Islet precursor cell (in vitro differentiated cells): ENCODE results near the gene TP73.

ENCODE experiments used
- DNase-seq: peaks from one replicate; pipeline ENCODE4 v3.0.0-alpha.2; 2018

TP73 gene

DNA sequence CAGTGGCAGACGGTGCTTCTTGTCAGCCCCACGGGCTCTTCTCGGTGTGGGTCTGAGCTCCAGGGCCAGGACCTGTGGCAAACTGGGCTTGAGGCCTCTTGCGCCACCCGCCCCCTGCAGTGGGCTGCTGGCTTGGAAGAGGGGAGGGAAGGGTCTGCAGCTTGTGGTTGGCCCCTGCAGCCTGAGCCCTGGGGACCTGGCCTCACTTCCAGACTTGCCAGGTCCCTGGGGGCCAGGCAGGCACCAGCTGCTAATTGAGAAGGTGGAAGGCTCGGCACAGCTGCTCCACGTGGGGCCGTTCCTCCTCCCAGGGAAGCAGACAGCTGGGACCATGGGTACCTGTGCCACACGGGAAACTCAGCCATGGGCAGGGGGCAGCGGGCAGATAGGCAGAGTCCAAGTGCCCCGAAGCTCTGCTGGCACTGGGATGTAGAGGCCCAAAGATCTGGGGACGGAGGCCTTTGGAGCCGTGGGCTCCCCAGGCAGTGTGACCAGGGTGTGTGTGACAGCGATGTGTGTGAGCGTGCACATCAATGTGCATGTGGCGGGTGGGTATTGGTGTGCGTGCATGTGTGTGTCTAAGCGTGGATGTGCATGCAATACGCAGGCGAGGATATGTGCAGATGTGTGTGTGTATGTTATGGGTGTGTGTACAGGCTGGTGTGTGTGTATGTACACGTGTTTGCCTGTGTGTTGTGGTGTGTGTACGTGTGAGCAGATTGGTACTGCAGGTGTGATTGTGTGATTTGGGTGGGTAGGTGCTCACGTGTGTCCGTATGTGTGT, 39.3 kb downstream of the TP73 start:
- DNase-seq = no peak

- no peak for DNase-seq
Measured at GRCh38 chr1:3692598-3692997, 40.3 kb downstream of the TP73 start.

GRCh38 chr1:3693321-3693720, 41.0 kb downstream of the TP73 start:
- no peak for DNase-seq

DNA sequence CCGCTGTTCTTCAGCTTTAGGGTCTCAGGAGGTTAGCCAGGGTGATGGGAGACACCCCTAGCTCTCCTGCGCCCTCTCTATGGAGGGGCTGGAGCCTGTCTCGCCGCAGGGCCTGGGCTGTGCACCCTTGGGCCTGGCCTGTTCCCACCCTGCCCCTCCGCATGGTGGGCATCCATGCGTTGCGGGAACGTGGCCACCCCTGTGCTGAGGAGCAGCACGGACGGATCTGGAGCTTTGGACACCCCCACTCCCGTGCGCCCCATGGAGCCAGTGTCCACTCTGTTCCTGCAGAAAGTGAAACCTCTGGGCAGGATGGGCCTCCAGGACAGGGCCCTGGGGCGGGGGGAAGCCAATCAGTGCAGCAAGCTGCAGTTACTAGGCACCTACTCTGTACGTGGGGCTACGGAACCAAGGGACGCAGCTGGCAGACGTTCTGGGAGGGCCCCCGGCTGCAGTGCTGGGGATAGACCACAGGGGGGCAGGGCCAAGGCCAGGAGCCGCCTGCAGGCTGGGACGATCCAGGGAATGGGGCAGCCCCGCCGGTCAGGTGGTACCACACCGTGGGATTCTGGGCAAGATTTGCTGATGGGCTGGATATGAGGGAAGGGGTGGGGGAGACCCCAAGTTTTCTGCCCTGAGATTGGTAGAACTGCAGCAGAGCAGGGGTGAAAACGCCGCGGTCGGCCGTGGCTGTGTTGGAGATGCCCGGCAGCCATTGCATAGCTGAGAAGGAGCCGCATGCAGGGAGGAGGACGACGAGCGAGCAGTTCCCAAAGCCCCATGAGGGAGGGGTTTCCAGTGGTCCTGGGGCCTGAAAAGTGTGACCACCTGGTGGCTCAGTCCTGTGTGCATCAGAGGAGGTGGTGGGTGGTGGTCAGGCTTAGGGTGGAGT, 43.3 kb downstream of the TP73 start:
- DNase-seq = peak; percentile 81

DNA sequence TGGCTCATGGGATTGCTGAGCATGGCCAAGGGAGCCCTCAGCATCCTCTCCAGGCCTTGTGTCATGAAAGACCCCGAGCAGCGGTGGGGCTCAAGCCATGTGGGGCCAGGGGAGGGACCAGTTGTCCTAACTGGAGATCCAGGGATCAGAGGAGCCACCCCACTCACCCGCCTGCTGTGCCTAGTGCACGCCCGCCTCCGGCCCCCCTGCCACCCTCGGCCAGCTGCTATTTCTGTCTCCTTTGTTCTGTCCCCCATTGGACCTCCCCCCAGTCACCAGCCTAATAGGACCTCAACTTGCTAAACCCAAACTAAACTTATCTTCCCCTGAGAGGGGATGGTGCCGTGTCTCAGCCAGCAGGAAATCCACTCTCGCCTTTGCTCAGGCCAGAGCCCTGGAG, 44.4 kb downstream of the TP73 start:
- DNase-seq = no peak

- no peak for DNase-seq
Measured at GRCh38 chr1:3697104-3697503, 44.8 kb downstream of the TP73 start.

DNA sequence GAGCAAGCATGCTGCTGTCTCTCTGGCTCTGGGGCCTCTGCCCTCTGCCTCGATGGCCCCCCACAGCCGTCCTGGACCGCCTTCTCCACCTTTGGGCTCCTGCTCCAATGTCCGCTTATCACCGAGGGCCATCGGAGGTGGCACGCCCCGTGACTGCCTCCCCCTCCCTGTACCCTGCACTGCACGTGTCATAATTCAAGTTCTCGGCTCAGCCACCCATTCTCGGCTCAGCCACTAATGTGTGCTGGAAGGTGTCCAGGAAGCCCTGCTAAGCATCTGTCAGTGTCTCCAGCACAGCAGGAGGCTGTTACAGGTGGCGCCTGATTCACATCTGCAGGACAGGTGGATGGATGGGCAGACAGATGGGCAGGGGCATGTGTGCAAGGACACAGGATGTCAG, 45.5 kb downstream of the TP73 start:
- DNase-seq = no peak

DNA sequence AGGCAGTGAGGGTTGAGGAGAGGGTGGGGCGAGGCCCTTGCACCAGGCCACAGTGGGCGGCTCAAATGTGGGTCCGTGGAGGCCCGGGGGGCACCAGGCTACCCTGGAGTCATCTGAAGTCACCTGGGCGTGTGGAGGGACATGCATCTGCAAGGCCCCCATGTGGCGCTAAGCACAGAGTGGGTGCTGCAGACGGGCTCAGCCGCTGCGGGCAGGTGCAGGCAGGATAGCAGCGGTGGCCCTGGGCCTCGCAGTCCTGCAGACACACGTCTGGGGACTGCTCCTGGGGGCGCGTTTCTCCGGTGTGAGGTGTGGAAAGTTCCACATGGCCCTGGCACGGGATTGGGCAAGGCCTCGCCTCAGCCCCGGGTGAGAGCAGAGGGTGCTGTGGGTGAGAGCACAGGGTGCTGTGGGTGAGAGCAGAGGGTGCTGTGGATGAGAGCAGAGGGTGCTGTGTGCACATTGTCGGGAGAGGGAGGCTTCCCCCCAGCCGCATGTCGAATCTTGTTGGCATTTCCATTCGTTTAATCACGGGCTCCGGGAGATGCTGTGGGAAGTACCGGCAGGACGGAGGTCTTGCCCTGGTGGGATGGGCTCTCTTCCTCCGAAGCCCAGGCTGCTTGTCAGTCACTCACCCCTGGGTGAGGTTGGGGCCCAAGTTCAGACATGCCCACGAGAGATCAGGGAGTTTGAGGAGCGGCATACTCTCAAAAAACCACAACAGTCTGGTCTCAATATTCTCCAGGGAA, 46.5 kb downstream of the TP73 start:
- DNase-seq = no peak

DNA sequence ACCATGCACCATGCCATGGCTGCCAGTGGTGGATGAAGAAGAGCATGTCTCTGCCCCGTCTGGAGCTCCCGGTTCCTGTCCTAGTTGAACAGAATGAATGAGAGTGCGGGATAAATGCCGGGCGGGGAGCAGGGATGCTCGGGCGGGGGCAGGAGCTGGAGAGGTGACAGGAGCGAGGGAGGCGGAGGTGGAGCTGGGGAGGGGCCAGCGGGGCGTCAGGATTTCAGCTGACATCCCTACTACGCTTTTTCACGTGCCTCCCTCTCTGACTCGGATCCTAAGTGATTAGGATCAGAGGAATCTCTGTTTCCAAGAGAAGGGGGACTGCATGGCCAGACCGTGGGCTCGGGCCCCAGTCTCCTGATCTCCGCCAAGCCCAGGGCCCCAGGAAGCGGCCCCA, 47.3 kb downstream of the TP73 start:
- no peak for DNase-seq

DNA sequence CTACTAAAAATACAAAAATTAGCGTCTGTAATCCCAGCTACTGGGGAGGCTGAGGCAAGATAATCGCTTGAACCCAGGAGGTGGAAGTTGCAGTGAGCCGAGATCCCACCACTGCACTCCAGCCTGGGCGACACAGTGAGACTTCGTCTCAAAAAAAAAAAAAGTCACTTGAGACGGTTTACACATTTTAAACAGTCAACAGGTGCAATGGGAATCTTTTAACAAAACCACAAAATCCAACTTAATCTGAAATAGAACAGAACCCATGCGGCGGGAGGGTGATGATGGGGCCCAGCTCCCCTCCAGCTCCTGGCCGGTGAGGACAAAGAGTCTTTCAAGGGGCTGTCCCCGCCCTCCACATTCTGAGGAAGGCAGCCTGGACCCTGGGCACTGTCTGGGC, 48.3 kb downstream of the TP73 start:
- no peak for DNase-seq

- no peak for DNase-seq
Measured at GRCh38 chr1:3702528-3702927, 50.2 kb downstream of the TP73 start.

DNA sequence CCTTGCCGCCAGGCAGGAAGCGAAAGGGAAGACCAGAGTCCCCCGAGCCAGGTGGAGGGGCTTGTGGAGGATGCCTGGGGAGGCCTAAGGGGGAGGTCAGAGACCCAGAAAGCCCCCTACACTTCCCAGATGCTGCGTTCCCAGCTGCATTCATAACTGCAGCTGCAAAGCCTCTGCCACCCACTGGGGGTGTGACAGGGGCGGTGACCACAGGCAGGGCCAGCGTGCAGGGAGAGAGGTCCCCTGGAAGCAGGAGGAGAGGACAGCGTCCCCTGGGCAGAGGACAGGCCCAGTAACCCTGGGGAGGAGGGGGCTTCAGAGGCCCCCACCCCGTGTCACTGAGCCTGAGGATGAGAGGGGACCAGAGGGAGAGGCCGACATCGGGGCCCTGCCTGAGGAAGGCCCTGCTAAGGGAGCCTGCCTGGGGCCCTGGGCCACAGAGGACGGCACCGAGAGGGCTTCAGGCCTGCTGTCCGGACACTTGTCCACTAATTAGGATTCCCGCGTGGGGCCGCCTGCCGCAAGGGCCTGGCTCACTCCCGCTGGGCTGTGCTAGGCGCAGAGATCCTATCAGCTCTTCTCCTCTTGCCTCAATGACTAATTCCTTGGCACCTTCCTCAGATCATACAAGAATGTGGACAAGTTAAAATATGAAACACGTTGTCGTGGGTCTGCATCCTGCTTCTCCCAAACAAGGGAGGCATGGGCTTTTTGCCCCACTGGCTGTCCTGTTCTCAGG, 50.8 kb downstream of the TP73 start:
- no peak for DNase-seq

GRCh38 chr1:3703786-3704371, 51.6 kb downstream of the TP73 start:
- DNase-seq = no peak

DNA sequence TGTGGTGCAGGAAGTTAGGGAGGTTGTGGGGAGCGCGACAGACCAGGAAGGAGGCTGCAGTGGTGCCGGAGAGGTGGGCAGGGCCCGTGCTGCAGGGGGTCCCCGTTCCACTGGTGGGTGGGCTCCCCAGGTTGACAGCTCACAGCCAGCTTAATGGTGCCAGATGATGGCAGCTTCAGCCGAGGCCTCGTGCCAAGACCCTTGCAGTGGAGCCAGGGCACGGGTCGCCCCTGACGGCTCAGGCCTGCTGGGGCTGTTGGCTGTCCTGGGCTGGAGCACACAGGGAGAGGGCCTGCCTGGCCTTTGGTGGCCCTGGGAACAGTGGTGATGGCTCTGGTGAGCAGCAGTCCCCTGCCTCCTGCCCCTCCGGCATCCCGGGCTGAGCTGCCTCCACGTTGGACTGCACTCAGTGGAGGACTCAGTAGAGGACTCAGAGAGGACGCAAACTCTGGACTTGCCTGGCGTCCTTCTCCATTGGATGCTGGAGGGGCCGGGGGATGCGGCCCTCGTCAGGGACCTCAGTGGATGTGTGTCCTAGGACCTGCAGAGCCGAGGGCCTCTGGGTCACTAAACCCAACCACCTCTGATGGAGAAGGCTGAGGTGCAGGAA, 53.1 kb downstream of the TP73 start:
- no peak for DNase-seq

DNA sequence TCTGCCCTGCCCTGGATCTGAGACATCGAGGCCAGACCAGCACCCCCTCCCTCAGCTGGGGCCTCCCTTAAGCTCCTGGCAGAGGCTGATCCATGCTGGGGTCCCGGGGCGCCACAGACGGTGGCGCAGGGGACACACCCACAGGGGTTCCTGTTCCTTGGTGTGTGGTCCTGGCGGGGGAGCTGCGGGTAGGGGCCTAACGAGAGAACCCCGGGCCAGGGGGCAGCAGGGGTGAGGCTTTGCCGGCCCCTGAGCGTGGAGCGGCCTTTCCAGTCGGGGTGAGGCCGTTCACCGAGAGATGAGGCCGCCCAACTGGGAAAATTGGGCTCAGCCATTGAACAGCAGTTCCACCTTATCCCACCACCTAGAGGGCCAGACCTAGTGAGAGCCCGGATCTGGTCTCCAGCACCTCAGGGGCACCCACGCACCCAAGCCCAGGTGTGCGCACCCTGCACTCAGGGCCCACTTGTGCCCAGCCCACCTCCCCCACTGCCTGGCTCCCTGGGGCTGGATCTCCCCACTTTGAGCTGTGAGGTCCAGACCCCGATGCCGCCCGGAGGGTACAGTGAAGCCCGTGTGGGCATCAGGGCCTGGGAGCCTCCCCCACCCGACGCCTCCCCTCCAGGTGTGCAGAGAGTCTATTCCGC, 54.5 kb downstream of the TP73 start:
- DNase-seq = no peak

- DNase-seq = peak; percentile 82
Measured at GRCh38 chr1:3707298-3707938, 55.1 kb downstream of the TP73 start.

- no peak for DNase-seq
Measured at GRCh38 chr1:3707939-3708328, 55.6 kb downstream of the TP73 start.

DNA sequence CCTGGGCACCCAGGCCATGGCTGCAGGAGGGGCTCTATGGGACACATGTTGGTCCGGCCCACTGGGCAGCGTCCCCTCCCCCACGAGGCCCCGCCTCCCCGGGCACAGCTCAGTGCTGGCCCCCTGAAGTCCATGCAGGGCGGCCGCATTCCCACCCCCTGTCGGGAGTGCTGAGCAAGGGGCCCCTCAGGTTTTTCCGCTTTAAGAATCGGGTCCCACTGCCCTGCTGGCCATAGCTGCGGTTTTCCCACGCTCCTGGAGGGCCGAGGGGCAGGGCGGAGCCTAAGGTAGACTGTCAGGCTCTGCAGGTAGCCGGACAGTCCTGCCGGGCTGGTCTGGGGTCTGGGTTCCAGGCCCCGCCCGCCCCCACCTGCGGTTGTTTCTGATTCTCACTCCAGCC, 56.5 kb downstream of the TP73 start:
- DNase-seq = peak; percentile 91

DNA sequence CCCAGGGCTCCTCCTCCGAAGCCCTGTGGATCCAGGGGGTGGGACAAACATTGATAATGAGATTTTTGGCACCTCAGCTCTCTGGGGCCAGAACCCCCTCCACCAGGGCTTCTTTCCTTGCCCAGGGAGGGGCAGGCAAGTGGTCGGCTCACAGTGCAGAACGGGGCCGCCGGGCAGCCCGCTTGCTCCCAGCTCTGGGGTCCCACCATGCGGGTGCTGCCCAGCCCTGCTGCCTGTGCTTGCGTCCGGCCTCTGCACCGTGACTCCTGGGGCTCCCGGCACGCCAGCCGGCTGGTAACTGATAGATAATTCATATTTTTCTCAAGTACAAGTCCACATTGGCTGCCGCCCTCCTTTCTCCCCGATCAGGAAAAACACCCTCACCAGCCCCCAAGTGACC, 57.9 kb downstream of the TP73 start:
- DNase-seq = no peak

- DNase-seq = no peak
Measured at GRCh38 chr1:3711381-3711779, 59.1 kb downstream of the TP73 start.
